GM13977 (cell line): ENCODE data around the gene ADGB.
A peak's percentile ranks its signal among the peaks of the same experiment; 100 is the strongest.

Experiments
- DNase-seq: peaks from one replicate; pipeline ENCODE4 v3.0.0; 2012; ENCODE audit warnings: low spot score
- in situ Hi-C: fragments of 300-500 bp; cut with MboI; formaldehyde crosslinking; loops from one replicate; pipeline ENCODE4 v1.12.0; 2022; ENCODE audit warnings: low sequenced_read_pairs, low pct_unique_long_range_greater_than_20kb, mixed read lengths, inconsistent platforms; ENCODE audit not compliant: unreplicated experiment
- TF ChIP-seq, protein P1 (sequence below): IDR thresholded peaks from 2 replicates; pipeline ENCODE4 v1.5.1; 2012; ENCODE audit warnings: mild to moderate bottlenecking, control low read depth; ENCODE audit not compliant: insufficient read depth; ENCODE audit errors: extremely low read depth, missing control alignments

The ADGB gene

DNA sequence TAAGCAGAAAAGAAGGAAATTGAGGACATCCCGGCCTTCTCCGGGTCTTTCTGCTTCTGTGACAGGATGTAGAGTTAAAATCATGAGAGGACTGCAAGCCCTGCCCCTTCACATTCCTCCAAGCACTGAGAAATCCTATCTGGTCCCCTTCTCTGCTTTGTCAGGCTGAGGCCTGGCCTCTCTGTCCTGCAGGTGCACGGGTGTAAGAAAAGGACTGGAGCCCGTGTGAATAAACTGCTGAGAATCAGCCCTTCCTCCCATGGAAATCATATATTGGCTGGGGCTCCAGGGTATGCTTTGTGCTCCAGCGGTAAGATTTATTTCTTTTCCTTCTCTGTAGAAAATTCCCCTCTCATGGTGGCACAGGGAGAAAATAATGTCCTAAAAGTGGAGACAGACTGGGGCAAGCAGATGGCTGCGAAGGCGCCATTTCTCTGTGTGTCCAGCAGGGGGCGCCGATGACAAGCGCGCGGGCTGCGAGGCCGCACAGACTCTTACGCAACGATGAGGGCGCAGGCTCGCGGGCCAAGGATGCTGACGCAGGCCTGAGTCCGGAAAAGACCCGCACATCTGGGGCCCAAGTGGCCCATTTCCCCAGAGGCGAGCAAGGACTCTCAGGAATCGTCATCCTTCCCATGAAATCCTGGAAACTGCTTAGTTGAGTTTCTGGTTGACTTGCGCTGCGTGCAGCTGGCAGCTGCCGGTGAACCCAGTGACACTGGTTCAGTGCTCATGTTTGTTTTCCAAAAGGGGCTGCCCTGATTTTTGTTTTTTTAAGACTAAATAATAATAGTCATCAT is 258.6 kb downstream of the ADGB start:
- TF ChIP-seq, protein P1, sequence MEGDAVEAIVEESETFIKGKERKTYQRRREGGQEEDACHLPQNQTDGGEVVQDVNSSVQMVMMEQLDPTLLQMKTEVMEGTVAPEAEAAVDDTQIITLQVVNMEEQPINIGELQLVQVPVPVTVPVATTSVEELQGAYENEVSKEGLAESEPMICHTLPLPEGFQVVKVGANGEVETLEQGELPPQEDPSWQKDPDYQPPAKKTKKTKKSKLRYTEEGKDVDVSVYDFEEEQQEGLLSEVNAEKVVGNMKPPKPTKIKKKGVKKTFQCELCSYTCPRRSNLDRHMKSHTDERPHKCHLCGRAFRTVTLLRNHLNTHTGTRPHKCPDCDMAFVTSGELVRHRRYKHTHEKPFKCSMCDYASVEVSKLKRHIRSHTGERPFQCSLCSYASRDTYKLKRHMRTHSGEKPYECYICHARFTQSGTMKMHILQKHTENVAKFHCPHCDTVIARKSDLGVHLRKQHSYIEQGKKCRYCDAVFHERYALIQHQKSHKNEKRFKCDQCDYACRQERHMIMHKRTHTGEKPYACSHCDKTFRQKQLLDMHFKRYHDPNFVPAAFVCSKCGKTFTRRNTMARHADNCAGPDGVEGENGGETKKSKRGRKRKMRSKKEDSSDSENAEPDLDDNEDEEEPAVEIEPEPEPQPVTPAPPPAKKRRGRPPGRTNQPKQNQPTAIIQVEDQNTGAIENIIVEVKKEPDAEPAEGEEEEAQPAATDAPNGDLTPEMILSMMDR = peak; percentile 99
- in situ Hi-C loops = loop anchor here (25.0 kb wide), 1 partner anchor 430 kb away; no protein-coding TSS in a partner anchor
- peak; percentile 72 for DNase-seq

DNA sequence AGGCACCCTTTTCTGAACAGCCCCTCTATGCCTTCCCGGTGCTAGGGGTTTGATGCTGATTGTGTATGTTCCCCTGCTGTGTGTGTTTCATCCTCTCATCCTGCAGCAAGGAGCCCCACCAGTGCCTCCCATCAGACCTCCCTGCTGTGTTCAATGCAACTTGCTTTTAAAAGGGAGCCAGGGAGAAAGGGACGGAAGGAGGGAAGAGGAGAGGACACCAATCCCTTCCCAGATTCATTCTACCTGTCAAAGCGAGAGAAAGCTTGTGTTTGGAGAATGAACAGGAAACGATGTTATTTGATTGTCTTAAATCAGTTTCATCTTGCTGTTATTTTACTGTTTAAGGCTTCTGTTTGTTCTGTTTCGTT is 259.2 kb downstream of the ADGB start:
- in situ Hi-C loops = loop anchor here (25.0 kb wide), 1 partner anchor 429 kb away; no protein-coding TSS in a partner anchor
- TF ChIP-seq, protein P1 = no peak
- no peak for DNase-seq

DNA sequence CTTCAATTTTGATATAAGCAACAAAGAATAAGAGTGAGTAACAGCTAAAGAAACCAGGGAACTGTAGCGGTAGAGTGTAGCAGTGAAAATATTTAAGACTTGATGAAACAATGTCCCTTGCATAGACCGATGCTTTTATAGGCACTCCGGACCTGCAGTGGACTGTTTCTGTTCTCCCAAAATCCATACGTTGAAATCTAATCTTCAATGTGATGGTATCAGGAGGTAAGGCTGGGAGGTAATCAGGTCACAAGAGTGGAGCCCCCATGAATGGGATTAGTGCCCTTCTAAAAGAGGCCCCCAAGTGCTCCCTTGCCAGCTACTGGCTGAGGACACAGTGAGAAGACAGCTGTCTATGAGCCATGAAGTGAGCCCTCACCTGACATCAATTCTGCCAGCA is 260.4 kb downstream of the ADGB start:
- in situ Hi-C loops = loop anchor here (25.0 kb wide), 1 partner anchor 428 kb away; no protein-coding TSS in a partner anchor
- TF ChIP-seq, protein P1 = no peak
- no peak for DNase-seq

DNA sequence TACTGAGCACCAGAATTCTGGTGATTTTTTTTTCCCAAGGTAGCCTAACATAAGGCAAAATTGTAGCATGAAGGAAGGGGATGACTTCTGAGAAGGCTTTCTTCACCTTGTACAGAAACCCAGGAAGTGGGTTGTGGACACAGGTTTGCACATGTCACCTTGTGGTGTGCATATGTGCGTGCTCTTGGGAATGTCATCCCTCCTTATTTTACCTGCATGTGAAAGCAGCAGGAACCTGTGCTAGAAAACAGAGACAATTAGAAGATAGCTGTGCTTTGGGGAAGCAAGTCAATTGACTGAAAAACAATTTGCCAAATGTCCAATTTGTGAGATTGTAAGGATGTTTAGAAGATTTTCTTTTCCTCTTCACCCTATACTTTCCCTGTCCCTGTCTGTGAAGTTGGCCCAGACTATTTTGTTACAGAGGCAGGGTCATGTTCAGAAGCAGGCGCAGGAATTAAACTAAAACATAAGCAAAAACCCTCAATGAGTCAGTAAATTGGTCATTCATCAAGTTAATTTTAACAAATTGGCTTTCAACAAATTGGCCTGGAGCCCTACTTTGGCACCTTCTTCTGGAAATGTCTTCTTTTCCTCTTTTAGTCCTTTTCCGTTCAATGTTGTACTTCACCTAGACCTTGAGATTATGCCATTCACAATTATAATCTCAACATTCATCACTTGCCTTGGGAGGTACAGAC is 261.2 kb downstream of the ADGB start:
- in situ Hi-C loops = loop anchor here (25.0 kb wide), 1 partner anchor 427 kb away; no protein-coding TSS in a partner anchor
- TF ChIP-seq, protein P1 = no peak

DNA sequence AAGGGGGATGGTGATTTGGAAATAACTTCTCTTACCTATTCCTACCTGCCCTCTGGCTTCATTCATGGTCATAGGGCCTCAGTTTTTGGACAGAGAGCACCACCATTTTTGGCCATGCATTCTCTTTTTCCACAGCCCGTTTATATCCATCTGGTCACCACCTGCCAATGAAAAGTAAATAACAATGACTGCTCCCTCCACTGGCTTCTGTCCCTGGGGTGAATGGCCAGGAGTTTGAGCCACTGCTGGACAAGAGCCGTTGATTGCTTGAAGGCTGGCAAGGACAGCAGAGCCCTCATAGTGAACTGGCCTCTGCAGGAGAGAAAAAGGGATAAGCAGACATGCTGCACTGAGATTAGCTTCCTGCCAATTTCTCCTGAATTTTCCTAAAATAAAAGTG is 261.8 kb downstream of the ADGB start:
- TF ChIP-seq, protein P1 = no peak
- in situ Hi-C loops = loop anchor here (25.0 kb wide), 1 partner anchor 427 kb away; no protein-coding TSS in a partner anchor
- DNase-seq = no peak

More for the DNA sequence above, 261.2 kb downstream of the ADGB start:
- no peak for DNase-seq

DNA sequence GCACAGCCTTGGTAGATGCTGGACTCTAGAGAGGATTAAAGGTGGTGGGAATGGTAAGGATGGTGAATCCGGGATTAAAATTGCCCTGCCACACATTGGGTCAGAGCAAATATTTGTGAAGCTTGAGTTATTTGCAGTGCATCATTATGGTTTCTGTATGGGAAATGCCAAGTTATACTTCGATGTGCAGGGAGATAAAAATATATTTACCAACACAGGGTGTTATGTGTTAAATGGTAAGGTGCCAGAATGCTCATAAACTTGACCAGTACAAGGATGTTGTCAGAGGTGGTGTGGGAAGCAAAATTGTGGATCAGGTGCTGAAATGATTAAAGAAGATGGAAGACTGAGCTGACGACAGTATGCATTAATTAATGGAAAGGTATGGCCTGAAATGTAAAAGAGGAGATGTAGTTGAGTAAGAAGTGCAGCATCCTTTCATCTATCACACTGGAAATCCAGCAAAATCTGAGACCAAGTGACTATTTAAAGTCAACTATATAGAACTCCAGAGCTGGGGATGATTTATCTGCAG is 262.3 kb downstream of the ADGB start:
- no peak for DNase-seq
- TF ChIP-seq, protein P1 = no peak
- in situ Hi-C loops = loop anchor here (25.0 kb wide), 1 partner anchor 426 kb away; no protein-coding TSS in a partner anchor
